Anterior cingulate cortex (tissue), 58 donors: ENCODE data around the gene EXOG.

Source experiments
- DNase-seq, 58 donors: peaks; one replicate each; lab custom pipeline; 2025; lab: John Stamatoyannopoulos, UW

Gene EXOG

GRCh38 chr3:38542401-38543298 lies 46.5 kb downstream of the EXOG start:
- no peak for DNase-seq

GRCh38 chr3:38543586-38543985 lies 47.4 kb downstream of the EXOG start:
- no peak for DNase-seq

- no peak for DNase-seq
These were observed 48.8 kb downstream of the EXOG start for GRCh38 chr3:38544926-38545325.

- DNase-seq: no peak
These were observed 49.4 kb downstream of the EXOG start for GRCh38 chr3:38545550-38545949.

GRCh38 chr3:38545983-38546382 lies 49.8 kb downstream of the EXOG start:
- no peak for DNase-seq

DNA sequence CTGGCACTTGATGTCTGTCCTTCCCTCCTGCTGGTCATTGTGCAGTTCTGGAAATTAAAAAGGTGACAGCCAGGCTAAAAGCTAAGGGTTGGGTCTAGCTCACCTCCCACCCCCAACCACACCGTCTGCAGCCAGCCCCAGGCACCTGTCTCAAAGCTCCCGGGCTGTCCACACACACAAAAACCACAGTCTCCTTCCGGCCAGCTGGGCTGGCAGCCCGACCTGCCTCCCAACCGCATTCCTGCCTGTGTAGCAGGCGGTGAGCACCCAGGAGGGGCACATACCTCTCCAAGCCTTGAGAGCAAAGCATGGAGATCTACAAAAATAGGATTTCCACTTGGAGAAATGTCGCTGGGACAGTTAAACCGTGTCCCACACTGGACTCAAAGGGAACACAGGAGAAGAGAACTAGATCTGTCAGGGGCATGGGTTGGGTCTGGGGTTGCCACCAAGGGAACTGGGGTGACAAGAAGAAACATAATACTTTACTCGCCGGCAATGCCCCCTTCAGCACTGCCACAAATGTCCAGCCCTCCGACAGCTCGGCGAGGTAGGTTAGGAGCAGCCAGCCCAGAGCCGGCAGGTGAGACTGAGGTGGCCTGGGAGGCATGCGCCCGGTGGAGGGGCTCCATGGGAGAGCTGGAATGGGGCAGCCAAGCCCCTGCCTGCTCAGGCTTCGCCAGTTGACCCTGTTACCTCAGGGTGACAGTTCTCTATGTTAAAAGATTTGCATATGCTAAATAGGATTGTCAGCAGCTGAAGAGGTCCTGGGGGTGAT lies 52.2 kb downstream of the EXOG start:
- no peak for DNase-seq

DNA sequence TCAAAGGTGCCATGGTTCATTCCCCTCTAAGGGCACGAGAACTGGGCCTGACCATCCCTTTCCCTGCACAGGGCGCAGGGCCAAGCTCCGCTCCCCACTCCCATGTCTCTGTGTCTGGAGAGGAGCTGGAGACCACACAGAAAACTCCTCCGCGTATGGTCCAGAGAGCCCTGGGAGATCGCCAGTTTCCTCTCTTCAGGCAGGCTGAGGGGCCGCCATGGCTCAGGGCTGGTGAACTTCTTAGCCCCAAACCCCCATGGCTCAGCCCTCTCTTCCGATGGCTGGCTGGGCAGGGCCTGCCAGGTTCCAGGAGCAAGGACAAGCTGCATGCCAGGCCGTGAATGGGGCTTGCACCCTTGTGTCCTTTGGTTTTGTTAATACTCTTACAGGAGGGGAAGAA lies 52.9 kb downstream of the EXOG start:
- no peak for DNase-seq

- no peak for DNase-seq
These were observed 53.3 kb downstream of the EXOG start for GRCh38 chr3:38549486-38549885.

DNA sequence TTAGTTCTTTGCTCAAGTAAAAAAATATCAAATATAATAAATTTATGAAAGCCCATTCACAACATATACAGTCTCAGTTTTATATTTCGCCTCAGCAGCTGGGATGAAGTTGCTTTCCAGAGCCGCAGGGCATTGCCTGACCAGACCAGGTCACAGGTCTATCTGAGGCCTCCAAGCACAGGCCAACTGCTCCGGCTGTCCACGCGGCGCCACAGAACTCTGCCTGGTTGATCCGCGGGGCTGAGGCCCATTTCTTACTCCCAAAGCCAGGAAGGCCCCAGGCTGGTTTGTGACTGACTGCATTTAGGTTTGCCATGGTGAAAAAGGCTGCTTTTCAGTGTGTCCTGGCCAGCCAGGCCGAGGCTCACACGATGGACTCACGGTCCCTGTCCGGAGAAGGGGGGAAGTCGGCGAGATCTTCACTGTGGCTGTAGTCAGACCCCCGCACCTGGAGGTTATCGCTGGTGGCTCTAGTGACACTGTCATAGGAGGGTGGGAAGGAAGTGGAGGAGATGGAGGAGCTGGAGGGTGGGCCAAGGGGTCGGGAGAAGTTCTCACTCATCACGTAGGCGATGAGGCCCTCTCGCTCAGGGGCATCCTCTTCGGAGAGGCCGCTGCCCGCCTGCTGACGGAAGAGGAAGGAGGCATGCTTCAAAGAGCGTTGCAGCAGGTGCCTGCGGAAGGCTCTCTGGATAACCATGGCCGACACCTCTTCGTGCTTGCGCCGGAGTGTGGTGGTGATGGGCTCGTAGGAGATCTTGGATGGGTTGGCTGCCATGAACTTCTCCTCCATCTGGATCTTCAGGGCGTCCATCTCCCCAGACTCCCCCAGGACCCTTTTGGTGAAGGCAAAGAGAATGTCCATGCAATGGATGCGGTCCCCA lies 54.1 kb downstream of the EXOG start:
- no peak for DNase-seq

DNA sequence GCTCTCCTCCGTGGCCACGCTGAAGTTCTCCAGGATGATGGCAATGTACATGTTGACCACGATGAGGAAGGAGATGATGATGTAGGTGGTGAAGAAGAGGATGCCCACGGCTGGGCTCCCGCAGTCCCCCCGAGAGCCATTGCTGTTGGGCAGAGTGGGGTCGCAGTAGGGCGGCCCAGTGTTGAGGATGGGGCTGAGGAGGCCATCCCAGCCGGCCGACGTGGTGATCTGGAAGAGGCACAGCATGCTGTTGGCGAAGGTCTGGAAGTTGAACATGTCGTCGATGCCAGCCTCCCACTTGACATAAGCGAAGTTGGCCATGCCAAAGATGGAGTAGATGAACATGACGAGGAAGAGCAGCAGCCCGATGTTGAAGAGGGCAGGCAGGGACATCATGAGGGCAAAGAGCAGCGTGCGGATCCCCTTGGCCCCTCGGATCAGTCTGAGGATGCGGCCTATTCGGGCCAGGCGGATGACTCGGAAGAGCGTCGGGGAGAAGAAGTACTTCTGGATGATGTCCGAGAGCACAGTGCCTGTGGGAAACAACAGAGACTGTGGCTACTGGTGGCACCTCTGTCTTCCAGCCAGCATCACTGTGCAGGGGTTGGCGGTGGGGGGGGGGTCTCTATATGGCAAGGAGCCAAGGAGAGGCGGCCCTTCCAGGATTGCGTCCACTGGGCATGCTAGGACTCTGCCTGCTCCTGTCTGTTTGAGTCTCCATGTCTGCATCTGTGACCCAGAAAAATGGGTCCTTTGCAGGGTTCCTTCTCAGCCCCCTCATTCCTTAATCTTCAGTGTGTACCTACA lies 55.1 kb downstream of the EXOG start:
- DNase-seq: no peak

- no peak for DNase-seq
These were observed 56.2 kb downstream of the EXOG start for GRCh38 chr3:38552364-38552763.

GRCh38 chr3:38553071-38553470 lies 56.9 kb downstream of the EXOG start:
- no peak for DNase-seq

- no peak for DNase-seq
These were observed 58.1 kb downstream of the EXOG start for GRCh38 chr3:38554127-38554827.

DNA sequence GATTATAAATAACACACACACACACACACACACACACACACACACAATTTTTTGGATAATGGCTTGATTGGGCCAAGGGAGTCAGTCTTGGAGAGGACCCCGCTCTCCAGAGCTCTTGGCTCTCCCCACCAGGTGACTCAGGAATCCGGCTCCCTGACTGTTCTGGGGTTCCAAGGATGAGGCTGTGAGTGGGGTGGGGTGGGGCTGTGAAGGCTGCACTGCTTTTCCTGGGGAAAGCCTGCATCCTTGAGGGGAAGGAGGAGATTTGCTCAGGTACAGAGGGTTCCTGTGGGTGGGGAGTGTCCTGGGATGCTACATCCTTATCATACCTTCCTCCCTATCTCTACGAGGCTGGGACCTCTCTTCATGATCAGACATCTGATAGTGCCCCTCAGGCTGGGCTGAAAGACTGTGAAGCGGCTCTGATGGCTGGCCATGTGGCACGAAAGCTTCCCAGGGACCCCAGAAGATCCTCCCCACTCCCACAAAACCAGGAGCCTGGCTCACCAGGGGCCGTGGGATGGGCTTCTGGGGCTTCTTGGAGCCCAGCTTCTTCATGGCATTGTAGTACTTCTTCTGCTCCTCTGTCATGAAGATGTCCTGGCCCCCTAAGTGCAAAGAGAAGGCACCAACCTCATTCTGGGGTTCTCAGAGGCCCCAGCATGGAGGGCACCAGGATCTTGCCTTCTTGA lies 59.2 kb downstream of the EXOG start:
- DNase-seq: no peak

- no peak for DNase-seq
These were observed 59.8 kb downstream of the EXOG start for GRCh38 chr3:38555926-38556325.

GRCh38 chr3:38556640-38557358 lies 60.7 kb downstream of the EXOG start:
- no peak for DNase-seq

- DNase-seq: no peak
These were observed 62.7 kb downstream of the EXOG start for GRCh38 chr3:38558864-38559263.

GRCh38 chr3:38560284-38560683 lies 64.1 kb downstream of the EXOG start:
- no peak for DNase-seq
